Medulla oblongata (tissue), 1 donor: ENCODE measurements around the gene PRKG2.

Source experiments
- DNase-seq: peaks from one replicate; pipeline ENCODE4 v3.0.0-alpha.2; 2015; ENCODE audit errors: extremely low spot score

The PRKG2 gene

GRCh38 chr4:81039351-81039972 is 175.6 kb downstream of the PRKG2 start:
- no peak for DNase-seq

GRCh38 chr4:81038636-81039350 is 176.2 kb downstream of the PRKG2 start:
- DNase-seq: no peak
